ENCODE results near the gene MAGOH. TPM values are rescaled to one million over a fixed set of nuclear protein-coding genes. Genes with fewer than 3 reads are reported as not detected.

MAGOH gene
- total and polyA plus RNA-seq, 2 of the 13 experiments (the other 11 are each of a cell fraction or from before 2014, with no cell fraction given) = 24.1 to 87.0 TPM

DNA sequence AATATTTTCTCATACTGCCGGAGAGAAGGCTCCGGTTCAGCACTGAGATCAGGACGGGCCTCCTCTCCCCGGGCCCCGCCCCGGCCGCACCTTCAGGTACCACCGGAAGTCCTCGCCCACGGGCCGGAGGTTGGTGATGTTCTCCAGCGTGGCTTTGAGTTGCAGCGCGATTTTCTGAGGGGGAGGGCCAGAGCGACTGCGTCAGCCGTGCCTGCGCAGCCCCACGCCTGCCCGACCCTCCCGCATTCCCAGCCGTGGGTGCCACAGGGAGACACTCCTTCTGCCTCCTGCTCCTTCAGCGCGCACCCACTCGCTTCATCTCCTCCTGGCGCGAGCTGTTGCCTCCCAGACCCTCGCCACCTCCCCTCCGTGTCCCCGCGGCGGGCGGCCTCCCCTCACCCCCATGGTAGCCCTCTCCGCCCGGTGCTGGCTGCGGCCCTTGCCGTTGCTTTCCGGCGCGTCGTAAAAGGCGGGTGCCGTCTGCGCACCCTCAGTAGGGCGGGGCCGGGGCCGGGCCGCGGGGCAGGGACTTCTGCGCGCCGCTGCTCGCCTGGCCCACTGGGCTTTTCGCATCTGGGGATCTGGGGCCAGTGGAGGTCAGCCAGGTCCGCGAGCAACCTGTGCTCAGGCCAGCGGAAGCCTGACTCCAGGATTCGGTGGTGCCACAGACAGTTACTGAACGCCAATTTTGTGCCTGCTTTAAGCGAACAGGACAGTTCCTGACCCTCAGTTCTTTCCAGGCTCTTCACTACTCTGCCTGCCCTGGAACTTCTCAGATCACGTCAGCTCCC lies 18.0 kb downstream of the MAGOH start, which contains the start of gene CZIB (continued):
- TF ChIP-seq ZBTB37 (CRISPR knock-in tag; IDR thresholded peaks at IDR 0.05) (0 out of 2 replicates have a peak, but pooled peaks have one; percentile 0), SMARCE1 (IDR thresholded peaks at IDR 0.05; ENCODE audit: borderline replicate concordance) (no peak), NPAS2 (CRISPR knock-in tag; IDR thresholded peaks at IDR 0.05; ENCODE audit: borderline replicate concordance) (no peak), NFKB2 (CRISPR knock-in tag; IDR thresholded peaks at IDR 0.05; ENCODE audit: borderline replicate concordance) (peak; percentile 95; the same call in 1 of the 2 replicates), ARNT2 (CRISPR knock-in tag; IDR thresholded peaks at IDR 0.05; ENCODE audit: low read depth) (peak; percentile 93; the same call in 1 of the 2 replicates), TCF7 (IDR thresholded peaks at IDR 0.05; ENCODE audit: low read depth) (no peak), KLF11 (CRISPR knock-in tag; IDR thresholded peaks at IDR 0.05) (0 out of 2 replicates have a peak, but pooled peaks have one; percentile 36), ZNF552 (CRISPR knock-in tag; IDR thresholded peaks at IDR 0.05; ENCODE audit: borderline replicate concordance) (peak; percentile 96), POLR2A (IDR thresholded peaks at IDR 0.05; ENCODE audit: insufficient read depth in 1 of 2, low read depth in 2 of 2, low read length in 2 of 2) (peak; percentile 96 to 97), ZFP90 (CRISPR knock-in tag; IDR thresholded peaks at IDR 0.05; ENCODE audit: borderline replicate concordance) (peak; percentile 42), HCFC1 (IDR thresholded peaks at IDR 0.05; ENCODE audit: low read depth, low read length) (peak; percentile 37; the same call in 1 of the 2 replicates), DPF2 (CRISPR knock-in tag; IDR thresholded peaks at IDR 0.05; ENCODE audit: borderline replicate concordance, low read depth) (no peak; the same call in 1 of the 2 replicates), HNF4A (CRISPR knock-in tag; IDR thresholded peaks at IDR 0.05) (peak; percentile 17; the same call in 1 of the 2 replicates), ZNF709 (CRISPR knock-in tag; IDR thresholded peaks at IDR 0.05) (peak; percentile 90; the same call in 1 of the 2 replicates), ZSCAN25 (CRISPR knock-in tag; IDR thresholded peaks at IDR 0.05) (no peak)
- TF ChIP-seq, protein P1, sequence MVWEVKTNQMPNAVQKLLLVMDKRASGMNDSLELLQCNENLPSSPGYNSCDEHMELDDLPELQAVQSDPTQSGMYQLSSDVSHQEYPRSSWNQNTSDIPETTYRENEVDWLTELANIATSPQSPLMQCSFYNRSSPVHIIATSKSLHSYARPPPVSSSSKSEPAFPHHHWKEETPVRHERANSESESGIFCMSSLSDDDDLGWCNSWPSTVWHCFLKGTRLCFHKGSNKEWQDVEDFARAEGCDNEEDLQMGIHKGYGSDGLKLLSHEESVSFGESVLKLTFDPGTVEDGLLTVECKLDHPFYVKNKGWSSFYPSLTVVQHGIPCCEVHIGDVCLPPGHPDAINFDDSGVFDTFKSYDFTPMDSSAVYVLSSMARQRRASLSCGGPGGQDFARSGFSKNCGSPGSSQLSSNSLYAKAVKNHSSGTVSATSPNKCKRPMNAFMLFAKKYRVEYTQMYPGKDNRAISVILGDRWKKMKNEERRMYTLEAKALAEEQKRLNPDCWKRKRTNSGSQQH (CRISPR knock-in tag; IDR thresholded peaks at IDR 0.05; ENCODE audit: low read depth) = peak; percentile 69; the same call in 1 of the 2 replicates
- TF ChIP-seq, protein P2, sequence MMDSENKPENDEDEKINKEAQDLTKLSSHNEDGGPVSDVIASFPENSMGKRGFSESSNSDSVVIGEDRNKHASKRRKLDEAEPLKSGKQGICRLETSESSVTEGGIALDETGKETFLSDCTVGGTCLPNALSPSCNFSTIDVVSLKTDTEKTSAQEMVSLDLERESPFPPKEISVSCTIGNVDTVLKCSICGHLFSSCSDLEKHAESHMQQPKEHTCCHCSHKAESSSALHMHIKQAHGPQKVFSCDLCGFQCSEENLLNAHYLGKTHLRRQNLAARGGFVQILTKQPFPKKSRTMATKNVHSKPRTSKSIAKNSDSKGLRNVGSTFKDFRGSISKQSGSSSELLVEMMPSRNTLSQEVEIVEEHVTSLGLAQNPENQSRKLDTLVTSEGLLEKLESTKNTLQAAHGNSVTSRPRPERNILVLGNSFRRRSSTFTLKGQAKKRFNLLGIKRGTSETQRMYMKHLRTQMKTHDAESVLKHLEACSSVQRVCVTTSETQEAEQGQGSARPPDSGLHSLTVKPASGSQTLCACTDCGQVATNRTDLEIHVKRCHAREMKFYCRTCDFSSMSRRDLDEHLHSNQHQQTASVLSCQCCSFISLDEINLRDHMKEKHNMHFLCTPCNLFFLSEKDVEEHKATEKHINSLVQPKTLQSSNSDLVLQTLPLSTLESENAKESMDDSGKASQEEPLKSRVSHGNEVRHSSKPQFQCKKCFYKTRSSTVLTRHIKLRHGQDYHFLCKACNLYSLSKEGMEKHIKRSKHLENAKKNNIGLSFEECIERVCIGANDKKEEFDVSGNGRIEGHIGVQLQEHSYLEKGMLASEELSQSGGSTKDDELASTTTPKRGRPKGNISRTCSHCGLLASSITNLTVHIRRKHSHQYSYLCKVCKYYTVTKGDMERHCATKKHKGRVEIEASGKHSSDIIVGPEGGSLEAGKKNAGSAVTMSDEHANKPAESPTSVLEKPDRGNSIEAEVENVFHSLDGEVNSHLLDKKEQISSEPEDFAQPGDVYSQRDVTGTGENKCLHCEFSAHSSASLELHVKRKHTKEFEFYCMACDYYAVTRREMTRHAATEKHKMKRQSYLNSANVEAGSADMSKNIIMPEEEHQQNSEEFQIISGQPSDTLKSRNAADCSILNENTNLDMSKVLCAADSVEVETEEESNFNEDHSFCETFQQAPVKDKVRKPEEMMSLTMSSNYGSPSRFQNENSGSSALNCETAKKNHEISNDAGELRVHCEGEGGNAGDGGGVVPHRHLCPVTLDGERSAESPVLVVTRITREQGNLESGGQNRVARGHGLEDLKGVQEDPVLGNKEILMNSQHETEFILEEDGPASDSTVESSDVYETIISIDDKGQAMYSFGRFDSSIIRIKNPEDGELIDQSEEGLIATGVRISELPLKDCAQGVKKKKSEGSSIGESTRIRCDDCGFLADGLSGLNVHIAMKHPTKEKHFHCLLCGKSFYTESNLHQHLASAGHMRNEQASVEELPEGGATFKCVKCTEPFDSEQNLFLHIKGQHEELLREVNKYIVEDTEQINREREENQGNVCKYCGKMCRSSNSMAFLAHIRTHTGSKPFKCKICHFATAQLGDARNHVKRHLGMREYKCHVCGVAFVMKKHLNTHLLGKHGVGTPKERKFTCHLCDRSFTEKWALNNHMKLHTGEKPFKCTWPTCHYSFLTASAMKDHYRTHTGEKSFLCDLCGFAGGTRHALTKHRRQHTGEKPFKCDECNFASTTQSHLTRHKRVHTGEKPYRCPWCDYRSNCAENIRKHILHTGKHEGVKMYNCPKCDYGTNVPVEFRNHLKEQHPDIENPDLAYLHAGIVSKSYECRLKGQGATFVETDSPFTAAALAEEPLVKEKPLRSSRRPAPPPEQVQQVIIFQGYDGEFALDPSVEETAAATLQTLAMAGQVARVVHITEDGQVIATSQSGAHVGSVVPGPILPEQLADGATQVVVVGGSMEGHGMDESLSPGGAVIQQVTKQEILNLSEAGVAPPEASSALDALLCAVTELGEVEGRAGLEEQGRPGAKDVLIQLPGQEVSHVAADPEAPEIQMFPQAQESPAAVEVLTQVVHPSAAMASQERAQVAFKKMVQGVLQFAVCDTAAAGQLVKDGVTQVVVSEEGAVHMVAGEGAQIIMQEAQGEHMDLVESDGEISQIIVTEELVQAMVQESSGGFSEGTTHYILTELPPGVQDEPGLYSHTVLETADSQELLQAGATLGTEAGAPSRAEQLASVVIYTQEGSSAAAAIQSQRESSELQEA (CRISPR knock-in tag; IDR thresholded peaks at IDR 0.05; ENCODE audit: not compliant biosample characterization) = no peak
- TF ChIP-seq, protein P3, sequence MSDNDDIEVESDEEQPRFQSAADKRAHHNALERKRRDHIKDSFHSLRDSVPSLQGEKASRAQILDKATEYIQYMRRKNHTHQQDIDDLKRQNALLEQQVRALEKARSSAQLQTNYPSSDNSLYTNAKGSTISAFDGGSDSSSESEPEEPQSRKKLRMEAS (IDR thresholded peaks at IDR 0.05) = peak; percentile 85

All from HepG2 (cell line).